H1 (cell line): ENCODE data around the gene APOBEC3G. TPM values are rescaled to one million over a fixed set of nuclear protein-coding genes. Genes with fewer than 3 reads are reported as not detected.

Source experiments
- BCL11A ChIP-seq, 2 experiments: IDR thresholded peaks; one replicate each; pipeline ENCODE4 v1.6.1; 2011; ENCODE audit warnings: low read depth in 2 of 2, low read length in 2 of 2, mild to moderate bottlenecking in 2 of 2
- CBX5 ChIP-seq: fragments of 300-800, 300-1000 bp; sonication (generic); IDR thresholded peaks from 2 replicates; pipeline ENCODE4 v1.7.1; 2016; ENCODE audit warnings: antibody characterized with exemption, low read length, low read depth
- CEBPB ChIP-seq: IDR thresholded peaks from 2 replicates; pipeline ENCODE4 v1.6.1; 2012; ENCODE audit warnings: low read depth, low read length
- CHD7 ChIP-seq: fragments of 300-600 bp; sonication (generic); IDR thresholded peaks from 2 replicates; pipeline ENCODE4 v1.7.1; 2012; ENCODE audit warnings: low read length, moderate library complexity, mild to moderate bottlenecking, inconsistent platforms; ENCODE audit not compliant: insufficient replicate concordance
- EGR1 ChIP-seq: IDR thresholded peaks from 2 replicates; pipeline ENCODE4 v1.6.1; 2011; ENCODE audit warnings: low read depth, low read length, borderline replicate concordance
- SP2 ChIP-seq: IDR thresholded peaks from 2 replicates; pipeline ENCODE4 v1.6.1; 2012; ENCODE audit warnings: mild to moderate bottlenecking, low read length, inconsistent platforms
- SRF ChIP-seq: IDR thresholded peaks from 2 replicates; pipeline ENCODE4 v1.6.1; 2011; ENCODE audit warnings: mild to moderate bottlenecking, low read depth, low read length, moderate library complexity
- YY1 ChIP-seq: IDR thresholded peaks from 2 replicates; pipeline ENCODE4 v1.6.1; 2011; ENCODE audit warnings: low read depth, mild to moderate bottlenecking, low read length
- polyA plus RNA-seq, 7 experiments: library from polyadenylated mRNA; depleted of rRNA in 3 of 7; stranded (reverse) in 5 of 7; unstranded in 2 of 7; fragments of >200 nt in 5 of 7; fragments of 200-250 nt in 2 of 7; gene quantifications; 1 replicate in 5 of 7; 2 replicates in 1 of 7; 4 replicates in 1 of 7; pipeline versions ENCODE4 v1.2.1 to v1.2.3, GENCODE V29; 2011 to 2013; ENCODE audit warnings: missing spikeins in 2 of 7, mixed read lengths in 2 of 7
- total RNA-seq: library from RNA; stranded (reverse); fragmentation: NEBNext Ultra II Directional; extraction: Animal tissue kit (Norgen Biotek cat#: 25700); gene quantifications from 2 replicates; pipeline ENCODE4 v1.2.1, GENCODE V29; 2021

The APOBEC3G gene
- total and polyA plus RNA-seq, 2 of the 8 experiments (the other 6 are each of a cell fraction or from before 2014, with no cell fraction given) = 1.7 to 2.0 TPM

GRCh38 chr22:39073981-39074380 lies 3.1 kb upstream of the APOBEC3G start (continued):
- TF ChIP-seq CHD7 (no peak), CEBPB (no peak), EGR1 (no peak), SRF (no peak), YY1 (no peak), SP2 (no peak), CBX5 (no peak), BCL11A (IDR thresholded peaks at IDR 0.05; ENCODE audit: low read depth in 2 of 2, low read length in 2 of 2) (no peak)
